ENCODE data around the gene TOPBP1.

GRCh38 chr3:133667118-133667517 is 5.4 kb upstream of the TOPBP1 start:
- TF ChIP-seq CTCF (IDR thresholded peaks at IDR 0.05; ENCODE audit: borderline replicate concordance, extremely low read depth, low read length, poor library complexity, severe bottlenecking) (no peak), EZH2 (IDR thresholded peaks at IDR 0.05; ENCODE audit: borderline replicate concordance, low read depth, low read length, severe bottlenecking) (no peak)

All from DND-41 (cell line).